ENCODE measurements around the gene TSPAN14. TPM values are rescaled to one million over a fixed set of nuclear protein-coding genes. Genes with fewer than 3 reads are reported as not detected.
"Not testable (repeated sequence)": the region's sequence is repeated elsewhere in the genome, so short reads cannot be mapped to it uniquely, and the experiment has no call there.

TSPAN14 gene
- total RNA-seq, 1 experiment from 2014 or later = 46.9 TPM

GRCh38 chr10:80416479-80417098 lies 37.5 kb upstream of the TSPAN14 start:
- no TSS peak for BruUV-seq (replicated peaks)
- no peak for TF ChIP-seq CTCF (IDR thresholded peaks at IDR 0.05; ENCODE audit: unreplicated experiment)
- Mint-ChIP-seq H3K4me1 (ENCODE audit: insufficient read depth, unreplicated experiment) (peaks cover 24% of the 10 kb centered on the region), H3K27ac (ENCODE audit: low read depth, unreplicated experiment) (no peak overlapping the region), H3K27me3 (ENCODE audit: insufficient read depth, unreplicated experiment) (no peaks in the 10 kb centered on the region), H3K36me3 (ENCODE audit: insufficient read depth, unreplicated experiment) (peaks cover 13% of the 10 kb centered on the region), H3K9me3 (ENCODE audit: unreplicated experiment) (no peaks in the 10 kb centered on the region), H3K4me3 (ENCODE audit: unreplicated experiment) (no peak overlapping the region)
- ChIA-PET CTCF (interaction anchor here (1.7 kb wide), 1 partner anchor 28 kb away, joined by 3 read pairs; no protein-coding TSS in a partner anchor), POLR2A (no interaction called here)
- intact Hi-C loops (cut with micrococcal nuclease) = no loop called here
- DNase-seq (ENCODE audit: unreplicated experiment) = no peak

GRCh38 chr10:80417256-80417655 lies 36.9 kb upstream of the TSPAN14 start:
- H3K27me3 Mint-ChIP-seq (ENCODE audit: insufficient read depth, unreplicated experiment); H3K36me3 Mint-ChIP-seq (ENCODE audit: insufficient read depth, unreplicated experiment); DNase-seq (ENCODE audit: unreplicated experiment); BruUV-seq (replicated peaks); H3K27ac Mint-ChIP-seq (ENCODE audit: low read depth, unreplicated experiment); H3K4me3 Mint-ChIP-seq (ENCODE audit: unreplicated experiment); POLR2A ChIA-PET; intact Hi-C loops (cut with micrococcal nuclease); H3K9me3 Mint-ChIP-seq (ENCODE audit: unreplicated experiment): not testable (repeated sequence)
- CTCF ChIA-PET = interaction anchor here (1.4 to 2.9 kb wide), 2 partner anchors 27 to 34 kb away, joined by 4 to 13 read pairs; no protein-coding TSS in a partner anchor
- peaks cover 17% of the 10 kb centered on the region for H3K4me1 Mint-ChIP-seq (ENCODE audit: insufficient read depth, unreplicated experiment)

GRCh38 chr10:80421050-80421706 lies 32.9 kb upstream of the TSPAN14 start:
- ChIA-PET CTCF (interaction anchor here (0.6 to 3.3 kb wide), 8 partner anchors 10 to 504 kb away, joined by 3 to 23 read pairs (median 4); no protein-coding TSS in a partner anchor), POLR2A (no interaction called here)
- peaks cover 6% of the 10 kb centered on the region for H3K36me3 Mint-ChIP-seq (ENCODE audit: insufficient read depth, unreplicated experiment)

GRCh38 chr10:80421707-80422536 lies 32.2 kb upstream of the TSPAN14 start:
- H3K27ac Mint-ChIP-seq (ENCODE audit: low read depth, unreplicated experiment) = no peak overlapping the region
- intact Hi-C loops (cut with micrococcal nuclease) = no loop called here
- H3K27me3 Mint-ChIP-seq (ENCODE audit: insufficient read depth, unreplicated experiment) = no peaks in the 10 kb centered on the region
- no TSS peak for BruUV-seq (replicated peaks)
- TF ChIP-seq CTCF (IDR thresholded peaks at IDR 0.05; ENCODE audit: unreplicated experiment) = no peak
- no peak overlapping the region for H3K4me3 Mint-ChIP-seq (ENCODE audit: unreplicated experiment)
- DNase-seq (ENCODE audit: unreplicated experiment) = no peak
- H3K36me3 Mint-ChIP-seq (ENCODE audit: insufficient read depth, unreplicated experiment) = peaks cover 2% of the 10 kb centered on the region
- ChIA-PET POLR2A (interaction anchor here (1.2 kb wide), 1 partner anchor 25 kb away, joined by 3 read pairs; no protein-coding TSS in a partner anchor), CTCF (interaction anchor here (1.1 to 3.3 kb wide), 7 partner anchors 11 to 503 kb away, joined by 3 to 23 read pairs (median 4); no protein-coding TSS in a partner anchor)
- no peaks in the 10 kb centered on the region for H3K9me3 Mint-ChIP-seq (ENCODE audit: unreplicated experiment)
- no peaks in the 10 kb centered on the region for H3K4me1 Mint-ChIP-seq (ENCODE audit: insufficient read depth, unreplicated experiment)

More at GRCh38 chr10:80421050-80421706, 32.9 kb upstream of the TSPAN14 start:
- Mint-ChIP-seq H3K9me3 (ENCODE audit: unreplicated experiment) (no peaks in the 10 kb centered on the region), H3K27me3 (ENCODE audit: insufficient read depth, unreplicated experiment) (no peaks in the 10 kb centered on the region), H3K27ac (ENCODE audit: low read depth, unreplicated experiment) (no peak overlapping the region), H3K4me3 (ENCODE audit: unreplicated experiment) (no peak overlapping the region), H3K4me1 (ENCODE audit: insufficient read depth, unreplicated experiment) (no peaks in the 10 kb centered on the region)
- DNase-seq (ENCODE audit: unreplicated experiment) = no peak
- no peak for TF ChIP-seq CTCF (IDR thresholded peaks at IDR 0.05; ENCODE audit: unreplicated experiment)
- intact Hi-C loops (cut with micrococcal nuclease) = no loop called here
- no TSS peak for BruUV-seq (replicated peaks)
